Measurements from ENCODE around the gene TGFBR2. TPM values are rescaled to one million over a fixed set of nuclear protein-coding genes. Genes with fewer than 3 reads are reported as not detected.
A peak's percentile ranks its signal among the peaks of the same experiment; 100 is the strongest.

The TGFBR2 gene
- total RNA-seq, 1 donor from 2014 or later: 68.7 TPM

DNA sequence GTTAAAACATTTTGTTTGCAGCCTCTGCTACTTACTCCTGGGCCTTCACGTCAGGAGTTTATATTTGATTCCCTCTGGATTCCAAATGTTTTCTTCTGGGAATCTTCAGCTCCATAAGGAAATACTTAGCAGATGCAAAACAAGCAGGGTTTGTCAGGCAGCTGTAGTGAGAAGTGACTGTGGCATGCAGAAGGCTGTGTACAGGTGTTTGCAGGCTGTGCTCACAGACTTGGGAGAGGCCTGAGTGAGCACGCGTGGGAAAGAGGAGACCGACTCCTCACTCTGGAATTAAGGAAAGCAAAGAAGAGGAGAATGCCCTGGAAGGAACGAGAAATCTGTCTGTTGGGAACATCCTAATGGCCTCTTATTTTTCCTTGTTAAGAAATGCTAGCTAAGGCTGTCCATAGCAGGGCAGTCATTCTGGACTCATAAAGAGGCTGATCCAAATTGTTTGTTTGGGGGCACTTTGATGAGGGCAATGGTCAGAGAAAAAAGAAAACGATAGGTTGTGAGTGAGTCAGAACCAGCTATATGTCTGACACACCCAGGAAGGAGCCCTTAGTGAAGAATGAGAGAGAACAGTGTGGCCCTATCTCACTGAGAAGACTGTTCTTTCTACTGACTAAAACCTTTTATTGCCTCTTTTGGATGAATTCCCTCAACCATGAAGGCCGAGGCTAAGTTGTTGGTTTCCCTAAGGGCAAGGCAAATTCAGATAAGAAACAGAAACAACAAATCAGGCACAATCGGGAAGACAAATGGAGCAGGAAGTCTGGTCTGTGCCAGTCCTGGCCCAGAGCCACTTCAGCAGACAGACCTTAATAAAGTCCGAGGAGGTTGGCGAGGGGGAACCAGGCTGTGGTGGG lies 82.6 kb downstream of the TGFBR2 start:
- TF ChIP-seq, protein P1, sequence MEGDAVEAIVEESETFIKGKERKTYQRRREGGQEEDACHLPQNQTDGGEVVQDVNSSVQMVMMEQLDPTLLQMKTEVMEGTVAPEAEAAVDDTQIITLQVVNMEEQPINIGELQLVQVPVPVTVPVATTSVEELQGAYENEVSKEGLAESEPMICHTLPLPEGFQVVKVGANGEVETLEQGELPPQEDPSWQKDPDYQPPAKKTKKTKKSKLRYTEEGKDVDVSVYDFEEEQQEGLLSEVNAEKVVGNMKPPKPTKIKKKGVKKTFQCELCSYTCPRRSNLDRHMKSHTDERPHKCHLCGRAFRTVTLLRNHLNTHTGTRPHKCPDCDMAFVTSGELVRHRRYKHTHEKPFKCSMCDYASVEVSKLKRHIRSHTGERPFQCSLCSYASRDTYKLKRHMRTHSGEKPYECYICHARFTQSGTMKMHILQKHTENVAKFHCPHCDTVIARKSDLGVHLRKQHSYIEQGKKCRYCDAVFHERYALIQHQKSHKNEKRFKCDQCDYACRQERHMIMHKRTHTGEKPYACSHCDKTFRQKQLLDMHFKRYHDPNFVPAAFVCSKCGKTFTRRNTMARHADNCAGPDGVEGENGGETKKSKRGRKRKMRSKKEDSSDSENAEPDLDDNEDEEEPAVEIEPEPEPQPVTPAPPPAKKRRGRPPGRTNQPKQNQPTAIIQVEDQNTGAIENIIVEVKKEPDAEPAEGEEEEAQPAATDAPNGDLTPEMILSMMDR (IDR thresholded peaks at IDR 0.05; ENCODE audit: unreplicated experiment): no peak
- peak overlapping the region; percentile 79 for H3K4me3 Mint-ChIP-seq (ENCODE audit: unreplicated experiment)
- H3K36me3 Mint-ChIP-seq (ENCODE audit: low read depth, unreplicated experiment): peaks cover 54% of the 10 kb centered on the region
- H3K9me3 Mint-ChIP-seq (ENCODE audit: unreplicated experiment): no peaks in the 10 kb centered on the region
- peaks cover 50% of the 10 kb centered on the region for H3K4me1 Mint-ChIP-seq (ENCODE audit: unreplicated experiment)
- H3K27ac Mint-ChIP-seq (ENCODE audit: unreplicated experiment): peak overlapping the region; percentile 36
- no peak for DNase-seq (ENCODE audit: low spot score)
- no peaks in the 10 kb centered on the region for H3K27me3 Mint-ChIP-seq (ENCODE audit: unreplicated experiment)

DNA sequence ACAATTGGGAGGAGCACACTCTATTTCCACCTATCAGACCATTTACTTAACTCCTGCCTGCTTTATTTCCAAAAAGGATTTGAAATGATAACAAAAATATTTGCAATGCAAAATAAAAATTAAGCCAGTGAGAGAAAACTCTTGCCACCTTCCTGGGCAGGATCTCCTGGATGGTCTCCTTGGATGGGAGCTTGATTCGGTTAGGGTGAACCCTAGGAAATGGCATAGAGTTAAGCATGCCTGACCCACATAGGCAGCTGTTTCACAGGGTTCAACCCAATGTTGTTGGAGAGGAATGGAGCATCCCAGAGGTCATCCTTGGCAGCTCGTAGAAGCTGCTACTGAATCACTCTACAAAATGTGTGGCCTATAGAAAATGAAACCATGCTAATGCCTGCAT lies 83.8 kb downstream of the TGFBR2 start:
- no peaks in the 10 kb centered on the region for H3K9me3 Mint-ChIP-seq (ENCODE audit: unreplicated experiment)
- H3K36me3 Mint-ChIP-seq (ENCODE audit: low read depth, unreplicated experiment): peaks cover 62% of the 10 kb centered on the region
- H3K27ac Mint-ChIP-seq (ENCODE audit: unreplicated experiment): peak overlapping the region; percentile 84
- no peak for DNase-seq (ENCODE audit: low spot score)
- TF ChIP-seq, protein P1 (IDR thresholded peaks at IDR 0.05; ENCODE audit: unreplicated experiment): no peak
- no peaks in the 10 kb centered on the region for H3K27me3 Mint-ChIP-seq (ENCODE audit: unreplicated experiment)
- H3K4me1 Mint-ChIP-seq (ENCODE audit: unreplicated experiment): peaks cover 43% of the 10 kb centered on the region
- peak overlapping the region; percentile 35 for H3K4me3 Mint-ChIP-seq (ENCODE audit: unreplicated experiment)

DNA sequence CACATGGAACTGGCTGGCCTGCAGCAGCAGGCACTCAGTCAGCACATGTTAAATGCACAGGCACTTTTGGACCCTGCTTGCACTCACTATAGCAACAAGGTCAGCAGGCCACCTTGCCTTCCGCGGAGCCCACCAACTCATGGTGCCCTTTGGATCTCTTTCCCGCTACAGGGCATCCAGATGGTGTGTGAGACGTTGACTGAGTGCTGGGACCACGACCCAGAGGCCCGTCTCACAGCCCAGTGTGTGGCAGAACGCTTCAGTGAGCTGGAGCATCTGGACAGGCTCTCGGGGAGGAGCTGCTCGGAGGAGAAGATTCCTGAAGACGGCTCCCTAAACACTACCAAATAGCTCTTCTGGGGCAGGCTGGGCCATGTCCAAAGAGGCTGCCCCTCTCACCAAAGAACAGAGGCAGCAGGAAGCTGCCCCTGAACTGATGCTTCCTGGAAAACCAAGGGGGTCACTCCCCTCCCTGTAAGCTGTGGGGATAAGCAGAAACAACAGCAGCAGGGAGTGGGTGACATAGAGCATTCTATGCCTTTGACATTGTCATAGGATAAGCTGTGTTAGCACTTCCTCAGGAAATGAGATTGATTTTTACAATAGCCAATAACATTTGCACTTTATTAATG lies 85.0 kb downstream of the TGFBR2 start:
- Mint-ChIP-seq H3K27me3 (ENCODE audit: unreplicated experiment) (no peaks in the 10 kb centered on the region), H3K36me3 (ENCODE audit: low read depth, unreplicated experiment) (peaks cover 65% of the 10 kb centered on the region), H3K9me3 (ENCODE audit: unreplicated experiment) (no peaks in the 10 kb centered on the region), H3K4me3 (ENCODE audit: unreplicated experiment) (no peak overlapping the region), H3K27ac (ENCODE audit: unreplicated experiment) (no peak overlapping the region), H3K4me1 (ENCODE audit: unreplicated experiment) (peaks cover 49% of the 10 kb centered on the region)
- DNase-seq (ENCODE audit: low spot score): no peak
- TF ChIP-seq, protein P1 (IDR thresholded peaks at IDR 0.05; ENCODE audit: unreplicated experiment): no peak

DNA sequence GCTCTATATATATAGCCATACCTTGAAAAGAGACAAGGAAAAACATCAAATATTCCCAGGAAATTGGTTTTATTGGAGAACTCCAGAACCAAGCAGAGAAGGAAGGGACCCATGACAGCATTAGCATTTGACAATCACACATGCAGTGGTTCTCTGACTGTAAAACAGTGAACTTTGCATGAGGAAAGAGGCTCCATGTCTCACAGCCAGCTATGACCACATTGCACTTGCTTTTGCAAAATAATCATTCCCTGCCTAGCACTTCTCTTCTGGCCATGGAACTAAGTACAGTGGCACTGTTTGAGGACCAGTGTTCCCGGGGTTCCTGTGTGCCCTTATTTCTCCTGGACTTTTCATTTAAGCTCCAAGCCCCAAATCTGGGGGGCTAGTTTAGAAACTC lies 85.5 kb downstream of the TGFBR2 start:
- peaks cover 60% of the 10 kb centered on the region for H3K36me3 Mint-ChIP-seq (ENCODE audit: low read depth, unreplicated experiment)
- peaks cover 49% of the 10 kb centered on the region for H3K4me1 Mint-ChIP-seq (ENCODE audit: unreplicated experiment)
- peak overlapping the region; percentile 2 for H3K27ac Mint-ChIP-seq (ENCODE audit: unreplicated experiment)
- TF ChIP-seq, protein P1 (IDR thresholded peaks at IDR 0.05; ENCODE audit: unreplicated experiment): no peak
- H3K4me3 Mint-ChIP-seq (ENCODE audit: unreplicated experiment): no peak overlapping the region
- no peak for DNase-seq (ENCODE audit: low spot score)
- no peaks in the 10 kb centered on the region for H3K9me3 Mint-ChIP-seq (ENCODE audit: unreplicated experiment)
- H3K27me3 Mint-ChIP-seq (ENCODE audit: unreplicated experiment): no peaks in the 10 kb centered on the region
